Measurements from ENCODE around the gene CAP2. TPM values are rescaled to one million over a fixed set of nuclear protein-coding genes. Genes with fewer than 3 reads are reported as not detected.

The CAP2 gene
- total and polyA plus RNA-seq, 9 of the 15 experiments (the other 6 are each of a cell fraction or from before 2014, with no cell fraction given), result not detected

- Histone ChIP-seq H3K79me2 (ENCODE audit: control insufficient read depth, insufficient read depth, low read length) (no peaks in the 10 kb centered on the region), H3K9me1 (ENCODE audit: control insufficient read depth, insufficient read depth, low read length) (no peaks in the 10 kb centered on the region), H4K20me1 (replicated peaks; ENCODE audit: control insufficient read depth, insufficient read depth, low read length) (no peaks in the 10 kb centered on the region; the same call in 1 of the 2 replicates), H3K27me3 (ENCODE audit: control insufficient read depth in 2 of 2, insufficient read depth in 2 of 2, low read length in 2 of 2) (peaks cover 14 to 24% of the 10 kb centered on the region in 2 experiments; a peak in 4 of 5 replicates), H3K36me3 (ENCODE audit: control insufficient read depth, insufficient read depth, low read length) (no peaks in the 10 kb centered on the region), H2AFZ (ENCODE audit: low read depth, low read length) (no peak overlapping the region), H3K4me1 (replicated peaks in 1 of 2; ENCODE audit: control insufficient read depth in 2 of 2, insufficient read depth in 2 of 2, low read length in 2 of 2) (0 out of 5 replicates have a peak, but pooled peaks cover 0 to 4% of the 10 kb centered on the region in 2 experiments), H3K4me2 (ENCODE audit: insufficient read depth, low read length) (no peak overlapping the region), H3K9me3 (replicated peaks; ENCODE audit: control insufficient read depth, insufficient read depth, low read depth, low read length) (no peaks in the 10 kb centered on the region), H3K9ac (ENCODE audit: insufficient read depth in 1 of 2, low read depth in 2 of 2, low read length in 2 of 2) (no peak overlapping the region), H3K27ac (ENCODE audit: extremely low read depth, low read depth, low read length) (no peak overlapping the region), H3K4me3 (no peak overlapping the region)
- BruUV-seq (replicated peaks), result no TSS peak
- ATAC-seq, result no peak
- no peak for DNase-seq (ENCODE audit: extremely low read depth in 1 of 4, low spot score in 3 of 4)
- POLR2A ChIA-PET, result interaction anchor here (1.2 kb wide), 1 partner anchor 13 kb away, joined by 5 read pairs; no protein-coding TSS in a partner anchor
- CTCF ChIA-PET (ENCODE audit: low intra/inter-chr PET ratio), result no interaction called here
- TF ChIP-seq CREM (IDR thresholded peaks at IDR 0.05; ENCODE audit: low read depth), result no peak
- no peak for TF ChIP-seq ZNF41 (CRISPR knock-in tag; conservative IDR thresholded peaks at IDR 0.05)
- no peak for TF ChIP-seq NCOA2 (IDR thresholded peaks at IDR 0.05; ENCODE audit: partially characterized antibody in 2 of 2)
- TF ChIP-seq, protein P1, sequence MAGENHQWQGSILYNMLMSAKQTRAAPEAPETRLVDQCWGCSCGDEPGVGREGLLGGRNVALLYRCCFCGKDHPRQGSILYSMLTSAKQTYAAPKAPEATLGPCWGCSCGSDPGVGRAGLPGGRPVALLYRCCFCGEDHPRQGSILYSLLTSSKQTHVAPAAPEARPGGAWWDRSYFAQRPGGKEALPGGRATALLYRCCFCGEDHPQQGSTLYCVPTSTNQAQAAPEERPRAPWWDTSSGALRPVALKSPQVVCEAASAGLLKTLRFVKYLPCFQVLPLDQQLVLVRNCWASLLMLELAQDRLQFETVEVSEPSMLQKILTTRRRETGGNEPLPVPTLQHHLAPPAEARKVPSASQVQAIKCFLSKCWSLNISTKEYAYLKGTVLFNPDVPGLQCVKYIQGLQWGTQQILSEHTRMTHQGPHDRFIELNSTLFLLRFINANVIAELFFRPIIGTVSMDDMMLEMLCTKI (IDR thresholded peaks at IDR 0.05; ENCODE audit: partially characterized antibody), result no peak
- TF ChIP-seq ZNF780A (CRISPR knock-in tag; IDR thresholded peaks at IDR 0.05), result no peak
- TF ChIP-seq, protein P2, sequence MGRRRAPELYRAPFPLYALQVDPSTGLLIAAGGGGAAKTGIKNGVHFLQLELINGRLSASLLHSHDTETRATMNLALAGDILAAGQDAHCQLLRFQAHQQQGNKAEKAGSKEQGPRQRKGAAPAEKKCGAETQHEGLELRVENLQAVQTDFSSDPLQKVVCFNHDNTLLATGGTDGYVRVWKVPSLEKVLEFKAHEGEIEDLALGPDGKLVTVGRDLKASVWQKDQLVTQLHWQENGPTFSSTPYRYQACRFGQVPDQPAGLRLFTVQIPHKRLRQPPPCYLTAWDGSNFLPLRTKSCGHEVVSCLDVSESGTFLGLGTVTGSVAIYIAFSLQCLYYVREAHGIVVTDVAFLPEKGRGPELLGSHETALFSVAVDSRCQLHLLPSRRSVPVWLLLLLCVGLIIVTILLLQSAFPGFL (CRISPR knock-in tag; IDR thresholded peaks at IDR 0.05), result no peak
- no peak for TF ChIP-seq SRSF1 (IDR thresholded peaks at IDR 0.05; ENCODE audit: low read depth, low read length)
- TF ChIP-seq BHLHE40 (IDR thresholded peaks at IDR 0.05; ENCODE audit: low read length), result no peak
- no peak for TF ChIP-seq IRF1 (CRISPR knock-in tag; IDR thresholded peaks at IDR 0.05; ENCODE audit: borderline replicate concordance)
- no peak for TF ChIP-seq PTRF (tag; IDR thresholded peaks at IDR 0.05)
- WGBS (ENCODE audit: insufficient coverage, low coverage, missing lambda C conversion rate), result under 1% methylated on average over 10 of the region's 10 CpGs
- intact Hi-C loops (cut with micrococcal nuclease), result no loop called here
- no peak for FAIRE-seq
- in situ Hi-C loops (cut with MboI), result no loop called here
Observed at GRCh38 chr6:17491416-17492142, 98.2 kb downstream of the CAP2 start.
